Spinal cord (tissue), 10 donors: ENCODE measurements around the gene SPATA9. TPM values are rescaled to one million over a fixed set of nuclear protein-coding genes. Genes with fewer than 3 reads are reported as not detected.
A peak's percentile ranks its signal among the peaks of the same experiment; 100 is the strongest.

Experiments used
- DNase-seq, 6 donors: peaks; one replicate each; pipeline versions ENCODE4 v3.0.0 to v3.0.0-alpha.2; 2013 to 2015; ENCODE audit warnings: low spot score in 6 of 6, low read depth in 4 of 6
- H3K27ac ChIP-seq: one replicate; pipeline ENCODE4 v1.5.1; 2013; ENCODE audit warnings: low read depth, low read length, control low read depth
- H3K27me3 ChIP-seq: one replicate; pipeline ENCODE4 v1.6.1; 2013; ENCODE audit warnings: low read length; ENCODE audit not compliant: control insufficient read depth, insufficient read depth
- H3K36me3 ChIP-seq: one replicate; pipeline ENCODE4 v1.6.1; 2013; ENCODE audit warnings: low read length; ENCODE audit not compliant: control insufficient read depth, insufficient read depth
- H3K4me1 ChIP-seq: one replicate; pipeline ENCODE4 v1.6.1; 2013; ENCODE audit warnings: low read length; ENCODE audit not compliant: control insufficient read depth, insufficient read depth
- H3K4me3 ChIP-seq: one replicate; pipeline ENCODE4 v1.5.1; 2013; ENCODE audit warnings: low read depth, low read length, control low read depth
- H3K9me3 ChIP-seq: one replicate; pipeline ENCODE4 v1.6.1; 2013; ENCODE audit warnings: low read length; ENCODE audit not compliant: control insufficient read depth, insufficient read depth
- WGBS: methylation state at CpG from one replicate; pipeline ENCODE4 v1.1.5; 2013; ENCODE audit warnings: missing lambda C conversion rate; ENCODE audit not compliant: insufficient coverage; 5-methylcytosine and 5-hydroxymethylcytosine counted together
- polyA plus RNA-seq, 2 donors: library from polyadenylated mRNA; unstranded; fragments of 120-200 nt; gene quantifications; one replicate each; pipeline ENCODE4 v1.2.1, GENCODE V29; 2013; ENCODE audit not compliant: insufficient read length in 2 of 2
- total RNA-seq, 2 donors: library from RNA; depleted of rRNA in 1 of 2; stranded (reverse); fragments of 120-200 nt in 1 of 2; fragments of >200 nt in 1 of 2; gene quantifications; one replicate each; pipeline versions ENCODE4 v1.2.3 to v1.2.4, GENCODE V29; 2013 to 2014
- donor health status: healthy.

Gene SPATA9
- total and polyA plus RNA-seq, 4 donors, result 0.40 to 1.7 (median 1.4) TPM

DNA sequence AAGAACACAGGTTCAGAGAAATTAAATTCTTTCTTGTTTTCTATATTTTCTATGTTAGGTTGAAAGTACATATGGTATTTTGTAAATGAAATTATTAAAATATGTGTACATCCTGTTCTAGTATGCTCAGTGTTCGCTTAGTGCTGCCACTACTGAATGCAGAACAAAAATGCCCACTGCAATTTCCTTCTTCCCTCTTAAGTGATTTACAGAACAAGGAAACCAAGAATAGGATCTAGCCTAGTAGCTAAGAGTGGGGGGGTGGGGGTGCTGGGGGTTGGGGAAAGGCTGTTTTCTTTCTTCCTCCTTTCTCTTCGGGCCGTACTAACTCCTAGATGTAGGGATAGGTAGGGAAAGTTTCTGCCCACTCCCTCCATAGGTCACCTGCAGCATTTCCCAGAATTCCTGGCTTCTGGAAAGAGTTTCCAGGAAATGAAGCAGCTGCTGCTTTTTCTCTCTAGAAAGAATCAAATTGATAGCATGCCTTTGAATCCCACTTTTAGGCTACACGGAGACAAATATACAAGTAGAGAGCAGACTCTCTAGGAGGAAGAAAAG lies 15.7 kb downstream of the SPATA9 start:
- DNase-seq, result no peak
- Histone ChIP-seq H3K9me3 (no peaks in the 10 kb centered on the region), H3K27me3 (no peaks in the 10 kb centered on the region), H3K4me1 (no peaks in the 10 kb centered on the region), H3K27ac (no peak overlapping the region), H3K4me3 (no peak overlapping the region), H3K36me3 (no peaks in the 10 kb centered on the region)
- no CpG with 5 or more reads among the region's 4 CpGs for WGBS

DNA sequence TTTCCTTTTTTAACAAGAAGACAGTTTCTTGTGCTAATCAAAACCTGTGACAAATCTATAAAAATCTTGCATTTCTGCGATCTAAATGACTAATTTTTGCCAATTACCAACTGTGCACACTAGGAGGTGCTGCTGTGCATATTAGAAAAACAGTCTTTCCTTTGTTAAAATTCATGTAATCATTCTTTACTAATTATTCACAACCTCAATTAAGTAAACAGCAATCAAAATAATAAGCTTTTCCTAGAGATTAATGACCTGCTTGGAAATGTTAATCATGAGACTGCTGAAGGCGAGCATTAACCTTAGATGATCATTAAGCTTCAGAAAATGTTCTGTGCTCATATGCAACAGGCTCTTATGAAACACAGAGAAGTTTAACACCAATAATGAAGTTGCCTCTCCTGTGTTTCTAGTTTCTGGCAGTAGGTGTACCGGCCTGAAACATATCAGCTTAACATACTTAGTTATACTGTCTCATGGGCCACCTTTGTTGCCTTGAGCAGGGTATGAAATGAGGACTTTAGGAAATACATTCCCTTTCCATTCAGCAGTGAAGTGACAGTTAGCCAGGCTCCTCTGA lies 18.5 kb downstream of the SPATA9 start:
- H3K36me3 ChIP-seq, result no peaks in the 10 kb centered on the region
- no peaks in the 10 kb centered on the region for H3K4me1 ChIP-seq
- H3K27me3 ChIP-seq, result no peaks in the 10 kb centered on the region
- H3K27ac ChIP-seq, result no peak overlapping the region
- no peaks in the 10 kb centered on the region for H3K9me3 ChIP-seq
- no CpG with 5 or more reads among the region's 3 CpGs for WGBS
- no peak overlapping the region for H3K4me3 ChIP-seq
- DNase-seq, result peak in 4 of 6 donors; percentile 23 to 70 (median 44)

DNA sequence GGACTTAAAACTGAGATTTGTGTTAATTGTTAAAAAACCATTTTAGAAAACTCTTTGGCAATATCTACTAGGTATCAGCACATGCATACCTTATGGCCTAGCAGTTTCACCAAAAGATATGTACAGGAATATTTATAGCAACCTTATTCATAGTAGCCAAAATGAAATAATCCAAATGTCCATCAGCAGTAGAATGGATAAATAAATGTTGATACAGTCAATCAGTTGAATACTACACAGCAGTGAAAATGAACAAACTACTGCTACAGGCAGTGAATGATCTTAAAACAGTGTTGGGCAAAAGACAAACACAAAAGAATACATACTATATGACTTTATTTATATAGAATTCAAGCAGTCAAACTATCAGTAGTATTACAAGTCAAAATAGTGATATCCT lies 19.8 kb downstream of the SPATA9 start:
- Histone ChIP-seq H3K36me3 (no peaks in the 10 kb centered on the region), H3K4me1 (no peaks in the 10 kb centered on the region), H3K27me3 (no peaks in the 10 kb centered on the region), H3K4me3 (no peak overlapping the region), H3K27ac (no peak overlapping the region), H3K9me3 (no peaks in the 10 kb centered on the region)
- DNase-seq, result no peak

DNA sequence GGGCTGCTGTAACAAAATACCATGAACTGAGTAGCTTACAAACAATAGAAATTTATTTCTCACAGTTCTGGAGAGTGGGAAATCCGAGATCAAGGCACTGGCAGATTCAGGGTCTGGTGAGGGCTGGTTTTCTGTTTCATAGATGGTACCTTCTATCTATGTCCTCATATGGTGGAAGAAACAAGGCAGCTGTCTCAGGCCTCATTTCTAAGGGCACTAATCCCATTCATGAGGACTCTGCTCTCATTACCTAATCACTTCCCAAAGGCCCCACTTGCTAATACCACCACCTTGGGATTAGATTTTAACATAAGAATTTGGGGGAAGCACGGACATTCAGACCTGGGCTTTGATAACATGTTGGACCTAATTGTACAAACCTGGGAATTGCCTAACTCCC lies 22.7 kb downstream of the SPATA9 start:
- no peaks in the 10 kb centered on the region for H3K9me3 ChIP-seq
- no CpG with 5 or more reads among the region's 2 CpGs for WGBS
- no peaks in the 10 kb centered on the region for H3K4me1 ChIP-seq
- H3K27ac ChIP-seq, result no peak overlapping the region
- no peak for DNase-seq
- no peak overlapping the region for H3K4me3 ChIP-seq
- no peaks in the 10 kb centered on the region for H3K36me3 ChIP-seq
- H3K27me3 ChIP-seq, result no peaks in the 10 kb centered on the region

DNA sequence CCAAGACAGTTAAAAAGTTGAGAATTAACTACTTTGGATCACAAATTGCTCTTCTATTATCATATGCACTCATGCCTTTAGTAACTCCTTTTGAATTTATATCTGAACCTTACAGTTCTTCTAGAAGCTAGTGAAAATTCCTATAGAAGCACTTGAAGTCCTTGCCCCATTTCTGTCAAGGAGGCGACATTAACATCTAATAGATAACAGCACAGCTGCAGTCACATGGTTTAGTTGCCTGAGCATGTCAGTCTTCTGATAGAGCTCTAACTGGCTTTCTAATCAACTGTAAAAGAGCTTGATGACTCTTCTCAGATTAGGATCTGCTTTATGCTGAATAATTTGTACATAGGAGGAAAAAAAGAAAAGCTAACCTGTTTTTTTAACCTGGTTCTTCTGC lies 27.2 kb downstream of the SPATA9 start:
- Histone ChIP-seq H3K4me1 (no peaks in the 10 kb centered on the region), H3K27ac (no peak overlapping the region), H3K27me3 (no peaks in the 10 kb centered on the region), H3K4me3 (no peak overlapping the region), H3K36me3 (no peaks in the 10 kb centered on the region), H3K9me3 (no peaks in the 10 kb centered on the region)
- WGBS, result no CpG with 5 or more reads among the region's 1 CpG
- DNase-seq, result no peak

DNA sequence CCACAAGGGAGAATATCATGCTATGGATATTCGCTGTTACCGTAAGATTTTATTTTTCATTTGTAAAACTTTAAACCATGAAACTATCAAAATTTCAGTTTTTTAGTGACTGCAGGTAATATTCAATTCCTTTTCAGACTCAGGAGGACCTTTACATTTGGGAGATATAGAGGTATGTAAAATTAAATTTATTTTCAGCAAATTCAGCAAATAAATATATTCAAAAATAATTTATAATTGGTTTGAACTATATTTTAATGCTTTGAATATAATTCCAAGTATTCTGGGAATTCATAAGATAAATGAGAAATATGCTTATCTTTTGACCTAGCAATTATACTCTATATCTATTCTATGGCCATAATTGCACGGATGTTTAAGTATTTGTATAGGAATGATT lies 28.6 kb downstream of the SPATA9 start:
- Histone ChIP-seq H3K27ac (no peak overlapping the region), H3K4me3 (no peak overlapping the region), H3K27me3 (no peaks in the 10 kb centered on the region), H3K9me3 (no peaks in the 10 kb centered on the region), H3K36me3 (no peaks in the 10 kb centered on the region), H3K4me1 (no peaks in the 10 kb centered on the region)
- DNase-seq, result no peak
- no CpG with 5 or more reads among the region's 3 CpGs for WGBS

DNA sequence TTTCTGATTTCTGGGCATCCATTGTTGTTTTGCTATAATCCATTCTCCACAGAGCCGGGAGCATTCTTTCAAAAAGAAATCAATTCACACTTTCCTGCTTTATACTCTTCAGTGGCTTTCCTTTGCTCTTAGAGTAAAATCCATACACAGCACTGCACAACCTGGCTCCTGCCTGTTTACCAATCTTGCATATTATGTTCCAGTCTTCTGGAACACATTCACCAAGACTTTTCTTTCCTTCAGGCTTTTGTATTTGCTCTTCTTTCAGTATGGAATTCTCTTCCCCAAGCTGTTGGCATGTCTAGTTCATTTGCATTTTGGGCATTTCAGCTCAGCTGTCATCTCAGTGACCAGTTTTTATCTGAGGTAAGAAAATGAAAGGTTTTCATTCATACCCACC lies 29.9 kb downstream of the SPATA9 start:
- Histone ChIP-seq H3K36me3 (no peaks in the 10 kb centered on the region), H3K4me3 (no peak overlapping the region), H3K9me3 (no peaks in the 10 kb centered on the region), H3K27me3 (no peaks in the 10 kb centered on the region), H3K4me1 (no peaks in the 10 kb centered on the region), H3K27ac (no peak overlapping the region)
- 42% methylated on average over 1 of the region's 1 CpG for WGBS
- no peak for DNase-seq

DNA sequence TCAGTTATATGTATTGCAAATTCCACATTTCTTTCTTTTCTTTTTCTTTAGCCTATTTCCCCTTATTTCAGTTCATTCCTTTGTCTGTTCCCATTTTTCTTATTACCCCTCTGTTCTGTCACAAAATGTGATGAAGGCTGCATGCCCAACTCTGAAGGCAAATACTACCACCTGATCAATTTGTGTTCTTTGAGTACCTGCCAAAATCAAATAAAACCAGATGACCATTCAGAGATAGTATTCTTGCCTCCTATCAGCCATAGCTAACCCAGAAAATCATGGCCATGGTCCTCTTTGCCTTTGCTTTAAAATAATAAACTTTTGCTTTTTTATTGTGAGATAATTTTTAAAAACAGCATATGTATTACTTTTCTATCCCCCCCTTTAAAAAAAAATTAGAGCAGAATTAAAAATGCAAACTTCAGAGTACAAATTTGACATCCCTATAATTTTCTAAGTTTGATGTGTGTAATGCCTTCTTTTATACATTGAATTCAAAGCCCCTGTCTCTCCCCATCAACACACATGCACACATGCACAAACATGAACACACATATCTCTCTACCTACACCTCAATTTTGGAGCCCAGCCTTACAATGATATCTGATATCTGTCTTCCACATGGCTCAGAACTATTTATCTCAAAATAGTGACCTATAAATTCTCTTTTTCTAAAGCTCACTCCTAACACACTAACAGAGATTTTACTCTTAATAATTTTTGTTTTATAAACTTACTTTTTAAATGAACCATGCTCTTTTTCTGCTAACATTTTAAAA lies 32.8 kb downstream of the SPATA9 start:
- no peak for DNase-seq
- no peak overlapping the region for H3K4me3 ChIP-seq
- no peaks in the 10 kb centered on the region for H3K9me3 ChIP-seq
- no peaks in the 10 kb centered on the region for H3K27me3 ChIP-seq
- H3K4me1 ChIP-seq, result peaks cover 5% of the 10 kb centered on the region
- no peak overlapping the region for H3K27ac ChIP-seq
- no peaks in the 10 kb centered on the region for H3K36me3 ChIP-seq

DNA sequence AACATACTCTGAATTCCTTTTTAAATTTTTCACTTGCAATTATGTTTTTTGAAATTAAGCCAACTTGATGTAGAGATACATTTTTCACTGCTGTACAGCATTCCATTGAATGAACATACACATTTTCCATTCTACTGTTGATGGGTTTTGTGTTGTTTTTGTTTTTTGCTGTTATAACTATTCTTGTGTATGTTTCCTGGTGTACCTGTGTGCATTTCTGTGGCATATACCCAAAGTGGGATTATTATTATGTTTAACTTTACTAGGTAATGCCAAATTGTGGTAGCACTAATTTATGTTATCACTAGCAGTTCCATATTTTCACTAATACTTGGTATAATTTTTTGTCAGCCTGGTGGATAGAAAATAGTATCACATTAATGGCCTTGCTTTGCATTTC lies 33.5 kb downstream of the SPATA9 start:
- Histone ChIP-seq H3K27me3 (no peaks in the 10 kb centered on the region), H3K9me3 (no peaks in the 10 kb centered on the region), H3K36me3 (no peaks in the 10 kb centered on the region), H3K27ac (no peak overlapping the region), H3K4me3 (no peak overlapping the region), H3K4me1 (peaks cover 5% of the 10 kb centered on the region)
- DNase-seq, result no peak
